ENCODE results near the gene RAB7A. TPM values are rescaled to one million over a fixed set of nuclear protein-coding genes. Genes with fewer than 3 reads are reported as not detected.

Gene RAB7A
- total and polyA plus RNA-seq, 2 experiments from 2014 or later, result 89.8 to 156 TPM

GRCh38 chr3:128702391-128702790 lies 23.6 kb upstream of the RAB7A start:
- no peaks in the 10 kb centered on the region for H3F3A ChIP-seq (replicated peaks; ENCODE audit: low read depth)
- H3K27ac ChIP-seq (ENCODE audit: low read depth), result no peak overlapping the region
- H3K27me3 ChIP-seq (ENCODE audit: insufficient read depth), result peaks cover 20% of the 10 kb centered on the region; the same call in 1 of the 2 replicates
- no peaks in the 10 kb centered on the region for H4K20me1 ChIP-seq (replicated peaks; ENCODE audit: insufficient read depth)
- ATAC-seq (no peak), DNase-seq (ENCODE audit: low spot score) (no peak)
- TF ChIP-seq POLR2AphosphoS5 (IDR thresholded peaks at IDR 0.05; ENCODE audit: low read depth), result no peak
- no peak for TF ChIP-seq CTCF (conservative IDR thresholded peaks at IDR 0.05; ENCODE audit: low read depth in 2 of 2)
- no peak for TF ChIP-seq ZNF462 (CRISPR knock-in tag; IDR thresholded peaks at IDR 0.05)
- TF ChIP-seq CREB1 (CRISPR knock-in tag; IDR thresholded peaks at IDR 0.05; ENCODE audit: low read depth), result no peak
- no peak for TF ChIP-seq NANOG (IDR thresholded peaks at IDR 0.05; ENCODE audit: borderline replicate concordance)
- TF ChIP-seq ZNF114 (CRISPR knock-in tag; IDR thresholded peaks at IDR 0.05), result no peak
- no peak for TF ChIP-seq ETS1 (IDR thresholded peaks at IDR 0.05)
- no peak for TF ChIP-seq STAT1 (IDR thresholded peaks at IDR 0.05; ENCODE audit: unreplicated experiment)
- H3K36me3 Mint-ChIP-seq (ENCODE audit: low read depth), result no peaks in the 10 kb centered on the region
- H3K36me3 ChIP-seq (ENCODE audit: insufficient read depth), result no peaks in the 10 kb centered on the region
- H2AFZ ChIP-seq, result no peak overlapping the region
- no peaks in the 10 kb centered on the region; the same call in 1 of the 2 replicates for H3K4me1 ChIP-seq (ENCODE audit: insufficient read depth)
- H3K27me3 Mint-ChIP-seq (ENCODE audit: insufficient read depth, low read depth, poor library complexity), result peaks cover 11% of the 10 kb centered on the region
- H3K4me1 Mint-ChIP-seq, result peaks cover 5% of the 10 kb centered on the region; the same call in 2 of the 3 replicates
- no peaks in the 10 kb centered on the region for H3K79me2 ChIP-seq (replicated peaks; ENCODE audit: insufficient read depth)
- H3K4me3 Mint-ChIP-seq, result no peak overlapping the region
- H3K27ac Mint-ChIP-seq, result no peak overlapping the region
- no peak overlapping the region for H3K4me3 ChIP-seq
- H3K4me2 ChIP-seq, result no peak overlapping the region
- no peaks in the 10 kb centered on the region; the same call in 2 of the 3 replicates for H3K9me3 Mint-ChIP-seq
- no peaks in the 10 kb centered on the region for H3K9me2 ChIP-seq (ENCODE audit: insufficient read depth)
